ENCODE data around the gene NAGLU.
"Not testable (repeated sequence)": the region's sequence is repeated elsewhere in the genome, so short reads cannot be mapped to it uniquely, and the experiment has no call there.

Gene NAGLU

DNA sequence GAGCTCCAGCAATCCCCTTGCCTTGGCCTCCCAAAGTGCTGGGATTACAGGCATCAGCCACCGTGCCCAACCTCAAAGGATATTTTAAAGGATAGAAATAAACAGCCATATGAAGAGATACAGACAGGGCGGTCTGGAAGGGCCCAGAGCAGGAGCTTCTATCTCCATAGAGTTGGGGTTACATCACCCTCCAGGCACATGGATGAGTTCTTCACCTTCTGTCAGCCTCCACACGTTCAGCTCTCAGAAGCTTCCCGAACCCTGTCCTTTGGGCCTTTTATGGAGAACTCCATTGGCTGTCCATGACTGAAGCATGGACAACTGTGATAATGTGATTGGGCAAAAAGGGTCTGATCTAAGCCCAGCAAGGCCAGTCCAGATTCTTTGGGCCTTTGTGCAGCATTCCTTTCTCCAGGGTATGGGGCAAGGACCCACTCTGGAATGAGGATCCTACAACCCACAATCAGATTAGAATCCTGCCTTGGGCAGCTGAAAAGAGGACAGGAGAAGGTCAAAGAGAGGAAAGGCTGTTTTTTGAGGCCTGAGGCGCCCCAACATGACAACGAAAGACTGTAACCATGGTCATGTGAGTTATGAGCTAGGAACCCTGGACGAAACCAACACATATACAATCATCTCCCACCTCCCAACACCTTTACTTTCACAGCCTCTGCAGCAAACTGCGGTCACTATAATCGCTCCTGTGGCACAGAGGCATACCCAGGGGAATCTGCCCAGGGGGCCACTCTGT lies 9.9 kb downstream of the NAGLU start:
- not testable (repeated sequence) for DNase-seq

DNA sequence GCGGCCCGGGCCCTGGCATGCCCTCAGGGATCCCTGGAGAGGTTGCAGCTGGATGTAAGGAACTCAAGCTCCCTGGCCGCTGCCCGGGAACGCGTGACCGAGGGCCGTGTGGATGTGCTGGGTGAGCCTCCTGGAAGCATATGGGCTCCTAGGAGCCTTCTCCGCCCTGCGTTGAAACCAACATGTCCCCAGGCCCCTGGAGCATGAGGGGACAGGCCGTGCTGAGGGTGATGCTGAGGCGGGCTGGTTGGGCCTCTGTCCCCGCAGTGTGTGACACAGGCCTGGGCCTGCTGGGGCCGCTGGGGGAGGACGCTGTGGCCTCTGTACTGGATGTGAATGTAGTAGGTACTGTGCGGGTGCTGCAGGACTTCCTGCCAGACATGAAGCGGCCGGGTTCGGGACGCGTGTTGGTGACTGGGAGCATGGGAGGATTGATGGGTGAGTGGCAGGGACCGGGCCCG lies 11.0 kb downstream of the NAGLU start:
- no peak for DNase-seq

DNA sequence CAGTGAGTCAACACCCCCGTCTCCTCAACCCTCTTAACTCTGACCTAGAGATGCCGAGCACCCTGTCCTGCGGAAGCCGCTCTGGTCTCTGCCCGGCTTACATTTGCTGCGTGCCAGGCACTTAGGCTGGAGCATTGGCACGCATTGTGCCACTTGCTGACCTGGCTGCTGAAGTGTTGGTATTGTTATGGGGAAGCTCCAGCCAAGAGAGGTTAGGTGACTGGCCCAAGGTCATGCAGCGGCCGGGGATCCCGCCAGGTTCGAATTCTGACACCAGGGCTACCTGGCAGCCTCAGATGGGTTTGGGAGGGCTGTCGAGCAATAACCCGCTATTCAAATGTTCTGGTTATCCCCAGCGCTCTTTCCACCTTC lies 11.6 kb downstream of the NAGLU start:
- DNase-seq: no peak

DNA sequence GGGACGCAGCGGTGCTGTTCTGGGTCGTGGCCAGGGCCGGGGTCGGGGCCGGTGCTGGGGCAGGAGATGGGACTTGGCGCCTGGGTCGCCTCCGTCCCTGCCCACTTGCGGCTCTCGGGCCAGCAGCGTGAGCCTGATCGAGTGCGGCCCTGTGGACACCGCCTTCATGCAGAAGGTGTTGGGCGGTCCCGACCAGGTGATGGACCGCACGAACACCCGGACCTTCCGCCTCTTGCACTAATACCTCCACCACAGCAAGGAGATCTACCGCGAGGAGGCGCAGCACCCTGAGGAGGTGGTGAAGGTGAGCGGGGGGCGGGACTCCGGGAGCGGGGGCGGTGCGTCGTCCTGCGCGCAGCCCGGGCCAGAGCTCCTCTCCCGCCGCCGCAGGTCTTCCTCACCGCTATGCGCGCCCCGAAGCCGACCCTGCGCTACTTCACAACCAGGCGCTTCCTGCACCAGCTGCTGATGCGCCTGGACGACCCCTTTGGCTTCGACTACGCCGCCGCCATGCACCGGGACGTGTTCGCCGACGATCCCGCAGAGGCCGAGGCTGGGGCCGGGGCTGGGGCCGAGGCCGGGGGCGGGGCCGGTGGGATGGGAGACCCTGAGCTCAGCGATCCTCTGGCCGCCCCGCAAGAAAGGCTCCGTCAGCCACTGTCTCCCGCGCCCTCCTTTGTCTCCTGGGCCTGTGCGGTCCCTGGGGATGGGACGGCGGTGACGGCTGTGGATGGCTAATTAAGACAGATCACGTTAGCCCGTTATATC lies 12.2 kb downstream of the NAGLU start:
- peak; percentile 85 for DNase-seq

DNA sequence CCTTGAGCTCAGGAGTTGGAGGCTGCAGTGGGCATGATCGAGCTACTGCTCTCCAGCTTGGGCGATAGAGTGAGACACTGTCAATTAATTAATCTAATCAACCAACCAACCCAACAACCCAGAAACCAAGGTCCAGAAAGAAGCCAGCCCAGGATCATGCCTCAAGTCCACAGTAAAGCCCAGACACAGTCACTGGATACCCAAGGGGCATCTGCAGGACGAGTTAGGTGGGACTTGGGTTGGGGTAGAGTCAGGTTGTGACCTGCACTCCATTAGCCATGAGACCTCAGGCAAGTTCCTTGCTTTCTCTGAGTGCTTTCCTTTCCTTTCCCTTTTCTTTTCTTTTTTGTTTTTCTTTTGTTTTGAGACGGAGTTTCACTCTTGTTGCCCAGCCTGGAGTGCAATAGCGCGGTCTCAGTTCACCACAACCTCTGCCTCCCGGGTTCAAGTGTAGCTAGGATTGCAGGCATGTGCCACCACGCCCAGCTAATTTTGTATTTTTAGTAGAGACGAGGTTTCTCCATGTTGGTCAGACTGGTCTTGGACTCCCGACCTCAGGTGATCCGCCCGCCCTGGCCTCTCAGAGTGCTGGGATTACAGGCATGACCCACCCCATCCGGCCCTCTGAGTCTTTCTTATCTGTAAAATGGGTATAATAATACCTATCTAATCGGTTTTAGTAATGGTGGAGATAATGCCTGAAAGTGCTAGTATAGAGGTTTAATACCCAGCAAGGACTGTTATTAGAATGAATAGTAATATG lies 13.1 kb downstream of the NAGLU start:
- no peak for DNase-seq

DNA sequence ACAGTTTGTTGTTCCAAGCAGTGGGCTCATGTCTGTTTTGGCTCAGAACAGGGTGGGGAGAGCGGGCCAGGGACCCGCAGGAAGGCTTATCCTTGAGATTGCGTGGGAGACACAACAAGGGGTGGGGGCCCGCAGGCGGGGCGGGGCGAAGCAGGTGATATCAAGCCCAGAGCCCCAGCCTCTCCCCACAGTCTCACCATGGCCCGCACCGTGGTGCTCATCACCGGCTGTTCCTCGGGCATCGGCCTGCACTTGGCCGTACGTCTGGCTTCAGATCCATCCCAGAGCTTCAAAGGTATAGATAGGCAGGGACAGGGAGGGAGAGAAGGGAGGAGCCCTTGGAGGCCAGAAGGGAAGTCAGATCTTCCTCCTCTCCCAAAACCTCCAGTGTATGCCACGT lies 16.7 kb downstream of the NAGLU start, which contains the start of gene HSD17B1:
HSD17B1 (plus strand) TSS at position 188 of the 400 bp plus-strand sequence; CDS start at position 199, 11 bp downstream.
- not testable (repeated sequence) for DNase-seq

DNA sequence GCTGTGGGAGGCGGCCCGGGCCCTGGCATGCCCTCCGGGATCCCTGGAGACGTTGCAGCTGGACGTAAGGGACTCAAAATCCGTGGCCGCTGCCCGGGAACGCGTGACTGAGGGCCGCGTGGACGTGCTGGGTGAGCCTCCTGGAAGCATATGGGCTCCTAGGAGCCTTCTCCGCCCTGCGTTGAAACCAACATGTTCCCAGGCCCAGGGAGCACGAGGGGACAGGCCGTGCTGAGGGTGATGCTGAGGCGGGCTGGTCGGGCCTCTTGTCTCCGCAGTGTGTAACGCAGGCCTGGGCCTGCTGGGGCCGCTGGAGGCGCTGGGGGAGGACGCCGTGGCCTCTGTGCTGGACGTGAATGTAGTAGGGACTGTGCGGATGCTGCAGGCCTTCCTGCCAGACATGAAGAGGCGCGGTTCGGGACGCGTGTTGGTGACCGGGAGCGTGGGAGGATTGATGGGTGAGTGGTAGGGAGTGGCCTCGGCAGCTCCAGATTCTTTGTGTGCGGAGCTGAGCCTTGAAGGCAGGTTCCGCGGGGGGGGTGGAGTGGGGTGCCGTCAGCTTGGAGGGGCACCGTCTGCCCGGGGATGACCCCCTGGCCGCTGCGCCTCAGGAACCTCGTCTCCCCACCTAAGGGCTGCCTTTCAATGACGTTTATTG lies 17.2 kb downstream of the NAGLU start:
- DNase-seq: no peak

DNA sequence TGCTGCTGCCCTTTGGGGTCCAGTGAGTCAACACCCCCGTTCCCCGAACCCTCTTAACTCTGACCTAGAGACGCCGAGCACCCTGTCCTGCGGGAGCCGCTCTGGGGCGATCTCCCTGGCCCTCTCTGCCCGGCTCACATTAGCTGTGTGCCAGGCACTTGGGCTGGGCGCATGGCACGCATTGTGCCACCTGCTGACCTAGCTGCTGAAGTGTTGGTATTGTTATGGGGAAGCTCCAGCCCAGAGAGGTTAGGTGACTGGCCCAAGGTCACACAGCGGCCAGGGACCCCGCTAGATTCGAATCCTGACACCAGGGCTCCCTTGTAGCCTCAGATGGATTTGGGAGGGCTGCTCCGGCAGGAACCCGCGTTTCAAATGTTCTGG lies 17.8 kb downstream of the NAGLU start:
- no peak for DNase-seq

DNA sequence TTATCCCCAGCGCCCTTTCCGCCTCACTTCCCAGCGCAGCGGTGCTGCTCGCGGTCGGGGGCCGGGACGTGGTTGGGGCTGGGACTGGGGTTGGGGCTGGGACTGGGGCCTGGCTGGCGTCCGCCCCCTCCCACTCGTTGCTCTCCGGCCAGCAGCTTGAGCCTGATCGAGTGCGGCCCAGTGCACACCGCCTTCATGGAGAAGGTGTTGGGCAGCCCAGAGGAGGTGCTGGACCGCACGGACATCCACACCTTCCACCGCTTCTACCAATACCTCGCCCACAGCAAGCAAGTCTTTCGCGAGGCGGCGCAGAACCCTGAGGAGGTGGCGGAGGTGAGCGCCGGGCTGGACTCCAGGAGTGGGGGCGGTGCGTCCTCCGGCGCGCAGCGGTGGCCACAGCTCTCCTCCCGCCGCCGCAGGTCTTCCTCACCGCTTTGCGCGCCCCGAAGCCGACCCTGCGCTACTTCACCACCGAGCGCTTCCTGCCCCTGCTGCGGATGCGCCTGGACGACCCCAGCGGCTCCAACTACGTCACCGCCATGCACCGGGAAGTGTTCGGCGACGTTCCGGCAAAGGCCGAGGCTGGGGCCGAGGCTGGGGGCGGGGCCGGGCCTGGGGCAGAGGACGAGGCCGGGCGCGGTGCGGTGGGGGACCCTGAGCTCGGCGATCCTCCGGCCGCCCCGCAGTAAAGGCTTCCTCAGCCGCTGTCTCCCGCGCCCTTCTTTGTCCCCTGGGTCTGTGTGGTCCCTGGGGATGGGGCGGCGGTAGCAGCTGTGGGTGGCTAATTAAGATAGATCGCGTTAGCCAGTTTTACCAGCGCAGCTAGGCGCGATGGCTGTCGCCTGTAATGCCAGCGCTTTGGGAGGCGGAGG lies 18.4 kb downstream of the NAGLU start:
- peak; percentile 95 for DNase-seq

DNA sequence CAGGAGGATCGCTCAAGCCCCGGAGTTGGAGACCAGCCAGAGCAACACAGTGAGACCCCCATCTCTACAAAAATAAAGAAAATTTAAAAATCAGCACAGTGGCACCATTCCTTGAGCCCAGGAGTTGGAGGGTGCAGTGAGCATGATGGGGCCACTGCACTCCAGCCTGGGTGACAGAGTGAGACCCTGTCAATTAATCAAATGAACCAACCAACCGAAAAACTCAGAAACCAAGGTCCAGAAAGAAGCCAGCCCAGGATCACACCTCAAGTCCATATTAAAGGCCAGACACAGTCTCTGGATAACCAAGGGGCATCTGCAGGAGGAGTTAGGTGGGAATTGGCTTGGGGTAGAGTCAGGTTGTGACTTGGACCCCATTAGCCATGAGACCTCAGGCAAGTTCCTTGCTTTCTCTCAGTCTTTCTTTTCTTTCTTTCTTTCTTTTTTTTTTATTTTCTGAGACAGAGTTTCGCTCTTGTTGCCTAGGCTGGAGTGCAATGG lies 19.1 kb downstream of the NAGLU start:
- no peak for DNase-seq

DNA sequence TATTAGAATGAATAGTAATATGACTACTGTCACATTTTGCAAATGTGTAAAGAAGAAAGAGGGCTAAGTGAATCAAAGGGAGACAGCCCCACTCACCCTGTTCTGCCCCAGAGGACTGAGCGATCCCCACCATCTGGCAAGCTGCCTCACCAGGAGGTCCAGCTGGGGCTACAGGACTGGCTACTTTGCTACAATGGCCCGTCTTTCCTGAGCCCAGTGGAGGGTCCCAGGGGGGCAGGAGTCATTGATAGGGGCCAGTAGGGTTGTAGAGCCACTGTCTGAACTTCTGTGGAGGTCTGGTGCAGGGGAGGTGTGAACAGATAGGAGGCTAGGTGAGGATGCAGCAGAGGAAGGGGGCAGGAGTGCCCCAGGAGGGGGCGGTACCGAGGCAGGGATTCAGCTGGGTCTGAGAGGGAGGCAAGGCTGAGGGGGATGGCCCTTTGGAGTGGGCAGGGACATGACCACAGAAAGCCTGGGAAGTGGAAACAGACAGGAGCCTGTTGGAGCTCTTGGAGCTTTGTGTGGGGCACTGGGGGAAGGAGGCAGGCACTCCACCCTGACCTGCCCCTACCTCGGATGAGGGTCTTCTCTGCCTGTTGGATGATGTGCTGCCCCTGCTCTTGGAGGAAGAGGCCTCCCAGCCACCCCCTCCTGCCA lies 20.0 kb downstream of the NAGLU start:
- not testable (repeated sequence) for DNase-seq

DNA sequence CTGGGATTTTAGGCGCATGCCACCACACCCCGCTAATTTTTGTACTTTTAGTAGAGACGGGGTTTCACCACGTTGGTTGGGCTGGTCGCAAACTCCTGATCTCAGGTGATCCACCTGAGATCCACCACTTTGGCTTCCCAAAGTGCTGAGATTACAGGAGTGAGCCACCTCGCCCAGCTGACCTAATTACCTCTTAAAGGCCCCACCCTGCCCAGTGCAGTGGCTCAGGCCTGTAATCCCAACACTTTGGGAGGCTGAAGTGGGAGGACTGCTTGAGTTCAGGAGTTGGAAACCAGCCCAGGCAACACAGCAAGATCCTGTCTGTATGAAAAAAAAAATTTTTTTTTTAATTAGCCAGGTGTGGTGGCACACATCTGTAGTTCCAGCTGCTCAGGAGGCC lies 23.0 kb downstream of the NAGLU start:
- no peak for DNase-seq

DNA sequence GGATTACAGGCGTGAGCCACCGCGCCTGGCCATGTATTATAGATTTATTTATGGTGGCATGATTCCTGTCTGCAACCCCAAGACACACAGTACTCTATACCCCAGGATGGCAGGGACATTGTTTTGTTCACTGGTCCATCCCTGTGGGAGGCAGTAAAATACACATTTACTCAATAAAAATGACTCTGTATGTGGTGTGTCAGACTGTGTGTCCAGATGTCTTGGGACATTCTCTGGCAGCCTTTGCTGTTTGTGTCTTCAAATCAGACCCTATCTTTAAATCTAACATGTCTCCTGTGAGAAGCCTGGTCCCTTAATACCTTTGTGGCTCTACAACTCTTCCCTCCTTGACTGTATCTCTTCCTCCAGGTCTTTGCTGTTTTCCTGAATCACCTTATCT lies 24.2 kb downstream of the NAGLU start:
- DNase-seq: no peak

DNA sequence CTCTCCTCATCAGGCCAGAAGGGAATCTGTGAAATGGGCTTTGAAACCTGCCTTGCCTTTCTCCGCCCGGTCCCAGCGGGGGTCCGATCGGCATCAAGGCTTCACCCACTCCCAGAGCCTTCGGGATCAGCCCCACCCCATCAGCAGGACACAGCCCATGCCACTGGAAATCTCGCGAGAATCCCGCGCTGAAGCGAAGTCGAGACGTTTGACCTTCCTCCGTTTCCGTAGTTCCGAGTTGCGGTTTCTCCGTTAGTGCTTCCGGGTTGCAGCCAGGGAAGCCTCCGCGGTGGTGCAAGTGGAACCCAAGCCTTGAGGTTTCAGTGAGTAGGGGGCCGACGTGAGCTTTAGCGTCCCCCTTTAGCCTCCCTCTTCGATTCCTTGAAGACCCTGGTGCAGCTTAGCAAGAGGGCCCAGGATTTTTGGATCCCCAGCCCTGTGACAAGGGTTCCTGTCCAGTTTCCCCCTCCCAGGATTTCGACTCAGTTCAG lies 25.9 kb downstream of the NAGLU start, which contains the start of gene COASY:
COASY (plus strand) TSS at position 252 of the 491 bp plus-strand sequence. CDS start 475 bp downstream, outside the sequence.
- DNase-seq: peak; percentile 100

DNA sequence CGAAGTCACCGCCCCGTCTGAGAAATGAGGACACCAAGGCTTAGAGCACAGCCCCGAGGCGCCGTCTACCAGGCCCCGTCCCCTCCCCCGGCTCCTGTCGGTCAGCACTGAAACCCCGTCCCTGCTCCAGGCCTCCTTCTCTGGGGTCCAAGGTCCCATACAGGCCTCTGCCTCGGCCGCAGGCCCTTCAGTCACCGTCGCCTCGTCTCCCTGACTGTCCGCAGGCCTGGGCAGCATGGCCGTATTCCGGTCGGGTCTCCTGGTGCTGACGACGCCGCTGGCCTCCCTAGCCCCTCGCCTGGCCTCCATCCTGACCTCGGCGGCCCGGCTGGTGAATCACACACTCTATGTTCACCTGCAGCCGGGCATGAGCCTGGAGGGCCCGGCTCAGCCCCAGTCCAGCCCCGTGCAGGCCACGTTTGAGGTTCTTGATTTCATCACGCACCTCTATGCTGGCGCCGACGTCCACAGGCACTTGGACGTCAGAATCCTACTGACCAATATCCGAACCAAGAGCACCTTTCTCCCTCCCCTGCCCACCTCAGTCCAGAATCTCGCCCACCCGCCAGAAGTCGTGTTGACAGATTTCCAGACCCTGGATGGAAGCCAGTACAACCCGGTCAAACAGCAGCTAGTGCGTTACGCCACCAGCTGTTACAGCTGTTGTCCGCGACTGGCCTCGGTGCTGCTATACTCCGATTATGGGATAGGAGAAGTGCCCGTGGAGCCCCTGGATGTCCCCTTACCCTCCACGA lies 26.5 kb downstream of the NAGLU start:
- no peak for DNase-seq

DNA sequence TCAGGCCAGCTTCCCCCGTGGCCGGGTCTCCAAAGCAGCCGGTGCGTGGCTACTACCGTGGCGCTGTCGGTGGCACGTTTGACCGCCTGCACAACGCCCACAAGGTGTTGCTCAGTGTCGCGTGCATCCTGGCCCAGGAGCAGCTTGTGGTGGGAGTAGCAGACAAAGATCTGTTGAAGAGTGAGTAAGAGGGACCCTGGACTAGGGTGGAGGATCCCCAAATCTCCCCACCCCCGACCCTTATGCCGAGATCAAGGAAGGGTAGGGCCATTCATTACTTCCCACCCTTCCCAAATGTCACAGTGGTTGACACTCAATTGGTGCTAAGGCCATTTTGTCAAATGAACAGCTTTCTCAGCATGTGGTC lies 27.1 kb downstream of the NAGLU start:
- DNase-seq: no peak

DNA sequence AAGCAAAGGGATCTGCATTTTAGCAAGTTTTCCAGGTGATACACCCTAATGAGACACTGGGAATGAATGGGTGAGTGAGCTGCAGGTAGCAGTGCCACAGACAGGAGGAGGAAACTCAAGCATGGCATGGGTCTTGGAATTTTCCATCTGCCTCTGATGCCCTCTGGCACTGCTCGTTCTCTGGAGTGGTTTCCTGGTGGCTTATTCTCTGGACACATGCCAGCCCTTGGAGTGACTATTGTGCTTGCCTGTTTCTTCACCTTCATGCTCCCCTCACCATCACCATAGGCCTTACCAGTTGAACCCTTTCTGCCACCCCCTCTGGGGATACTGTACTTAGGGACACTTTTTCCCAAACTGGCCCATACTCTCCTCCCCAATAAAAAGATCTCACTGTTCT lies 27.5 kb downstream of the NAGLU start:
- DNase-seq: no peak

DNA sequence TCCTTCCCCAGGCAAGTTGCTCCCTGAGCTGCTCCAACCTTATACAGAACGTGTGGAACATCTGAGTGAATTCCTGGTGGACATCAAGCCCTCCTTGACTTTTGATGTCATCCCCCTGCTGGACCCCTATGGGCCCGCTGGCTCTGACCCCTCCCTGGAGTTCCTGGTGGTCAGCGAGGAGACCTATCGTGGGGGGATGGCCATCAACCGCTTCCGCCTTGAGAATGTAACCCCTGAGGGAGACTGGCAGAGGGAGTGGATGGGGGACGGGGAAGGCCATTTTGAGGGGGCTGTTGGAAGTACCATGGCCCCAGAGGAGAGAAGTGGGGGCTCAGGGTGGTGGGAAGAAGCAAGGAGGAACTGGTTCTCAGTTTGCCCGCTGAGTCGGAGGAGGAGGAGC lies 27.9 kb downstream of the NAGLU start:
- DNase-seq: no peak

DNA sequence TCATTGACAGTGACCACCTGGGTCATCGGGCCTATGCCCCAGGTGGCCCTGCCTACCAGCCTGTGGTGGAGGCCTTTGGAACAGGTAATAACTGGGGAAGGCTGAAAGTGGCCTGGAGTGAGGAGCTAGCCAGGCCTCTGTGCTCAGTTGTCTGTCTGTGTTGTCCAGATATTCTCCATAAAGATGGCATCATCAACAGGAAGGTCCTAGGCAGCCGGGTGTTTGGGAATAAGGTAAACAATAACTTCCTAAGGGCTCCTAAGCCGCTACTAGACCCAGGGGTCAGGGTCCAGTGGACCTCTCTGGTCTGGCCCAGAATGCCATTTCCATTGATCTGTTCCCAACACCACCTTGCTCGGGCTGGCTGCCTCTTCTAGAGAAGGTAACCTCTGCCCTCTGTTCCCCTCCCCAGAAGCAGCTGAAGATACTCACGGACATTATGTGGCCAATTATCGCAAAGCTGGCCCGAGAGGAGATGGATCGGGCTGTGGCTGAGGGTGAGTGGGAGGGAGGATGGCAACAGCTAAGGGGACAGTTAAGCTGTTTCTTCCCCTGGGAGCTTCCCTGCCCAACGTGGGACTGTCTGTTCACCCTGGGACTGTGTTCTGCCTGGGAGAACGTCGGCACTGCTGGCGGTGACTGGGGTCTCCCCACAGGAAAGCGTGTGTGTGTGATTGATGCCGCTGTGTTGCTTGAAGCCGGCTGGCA lies 28.9 kb downstream of the NAGLU start:
- no peak for DNase-seq

Measured in eye (tissue), 1 donor.